RKO (cell line): Measurements from ENCODE around the gene DNM3.

Experiments
- DNase-seq: peaks from one replicate; pipeline ENCODE4 v3.0.0-alpha.2; 2016; ENCODE audit warnings: low spot score

DNM3 gene

GRCh38 chr1:172328266-172328665 lies 487.0 kb downstream of the DNM3 start:
- DNase-seq, result no peak

- DNase-seq, result no peak
These were observed 490.9 kb downstream of the DNM3 start for GRCh38 chr1:172332230-172332629.

- no peak for DNase-seq
These were observed 494.1 kb downstream of the DNM3 start for GRCh38 chr1:172335377-172335776.

GRCh38 chr1:172338295-172338735 lies 497.0 kb downstream of the DNM3 start:
- no peak for DNase-seq

GRCh38 chr1:172339842-172340241 lies 498.5 kb downstream of the DNM3 start:
- no peak for DNase-seq

GRCh38 chr1:172340520-172340919 lies 499.2 kb downstream of the DNM3 start:
- no peak for DNase-seq

- no peak for DNase-seq
These were observed 500.4 kb downstream of the DNM3 start for GRCh38 chr1:172341697-172342096.

GRCh38 chr1:172342584-172343239 lies 501.4 kb downstream of the DNM3 start:
- no peak for DNase-seq

GRCh38 chr1:172343240-172344160 lies 502.2 kb downstream of the DNM3 start:
- DNase-seq, result no peak

- DNase-seq, result no peak
These were observed 503.1 kb downstream of the DNM3 start for GRCh38 chr1:172344444-172344843.

GRCh38 chr1:172345077-172345476 lies 503.8 kb downstream of the DNM3 start:
- DNase-seq, result no peak

GRCh38 chr1:172347416-172347815 lies 506.1 kb downstream of the DNM3 start:
- DNase-seq, result no peak

GRCh38 chr1:172350856-172351255 lies 509.6 kb downstream of the DNM3 start:
- DNase-seq, result no peak

GRCh38 chr1:172351346-172351745 lies 510.0 kb downstream of the DNM3 start:
- no peak for DNase-seq

- no peak for DNase-seq
These were observed 510.5 kb downstream of the DNM3 start for GRCh38 chr1:172351754-172352161.

GRCh38 chr1:172352435-172352834 lies 511.1 kb downstream of the DNM3 start:
- no peak for DNase-seq

- DNase-seq, result no peak
These were observed 513.3 kb downstream of the DNM3 start for GRCh38 chr1:172354291-172355274.

- DNase-seq, result no peak
These were observed 515.3 kb downstream of the DNM3 start for GRCh38 chr1:172356620-172357019.

- DNase-seq, result no peak
These were observed 516.6 kb downstream of the DNM3 start for GRCh38 chr1:172357753-172358385.

- DNase-seq, result no peak
These were observed 518.2 kb downstream of the DNM3 start for GRCh38 chr1:172359491-172359999.

GRCh38 chr1:172360511-172360910 lies 519.2 kb downstream of the DNM3 start:
- no peak for DNase-seq
